Common myeloid progenitor, CD34-positive (primary cell): ENCODE data around the gene METTL1.
A peak's percentile ranks its signal among the peaks of the same experiment; 100 is the strongest.

Experiments used
- CTCF ChIA-PET: fragments of 350-600 bp; sonication (Branson Sonifier 250); formaldehyde crosslinking; loops from one replicate; lab custom pipeline; 2021; ENCODE audit warnings: antibody characterized with exemption; lab: Charles Lee
- POLR2A ChIA-PET: fragments of 350-600 bp; sonication (Branson Sonifier 250); formaldehyde crosslinking; loops from one replicate; lab custom pipeline; 2021; ENCODE audit warnings: antibody characterized with exemption; lab: Charles Lee
- DNase-seq, 3 donors: peaks; one replicate each; pipeline versions ENCODE4 v3.0.0 to v3.0.0-alpha.2; 2013
- H3K27ac ChIP-seq, 2 experiments: 1 replicate in 1 of 2; 2 replicates in 1 of 2; pipeline ENCODE4 v1.7.0; 2013; ENCODE audit warnings: inconsistent platforms in 2 of 2, low read length in 2 of 2, mild to moderate bottlenecking in 2 of 2, low read depth in 1 of 2, moderate library complexity in 1 of 2; ENCODE audit not compliant: severe bottlenecking in 2 of 2, insufficient read depth in 1 of 2, poor library complexity in 1 of 2
- H3K27me3 ChIP-seq, 5 experiments: replicated peaks in 2 of 5; 1 replicate in 3 of 5; 2 replicates in 2 of 5; pipeline versions ENCODE4 v1.6.1 to v1.7.0; 2013; ENCODE audit warnings: low read length in 4 of 5, mild to moderate bottlenecking in 2 of 5, moderate library complexity in 2 of 5, inconsistent platforms in 1 of 5; ENCODE audit not compliant: insufficient read depth in 5 of 5, control insufficient read depth in 4 of 5
- H3K36me3 ChIP-seq, 4 experiments: 1 replicate in 2 of 4; 2 replicates in 2 of 4; pipeline versions ENCODE4 v1.6.1 to v1.7.0; 2013; ENCODE audit warnings: low read length in 3 of 4, control low read depth in 1 of 4, mild to moderate bottlenecking in 1 of 4; ENCODE audit not compliant: control insufficient read depth in 4 of 4, insufficient read depth in 4 of 4
- H3K4me1 ChIP-seq, 4 experiments: 1 replicate in 3 of 4; 2 replicates in 1 of 4; pipeline versions ENCODE4 v1.6.1 to v1.7.1; 2013; ENCODE audit warnings: low read length in 3 of 4, mild to moderate bottlenecking in 3 of 4, control low read depth in 1 of 4, inconsistent platforms in 1 of 4, moderate library complexity in 1 of 4; ENCODE audit not compliant: control insufficient read depth in 4 of 4, insufficient read depth in 4 of 4; ENCODE audit errors: control extremely low read depth in 1 of 4
- H3K4me3 ChIP-seq, 7 experiments: 1 replicate in 4 of 7; 2 replicates in 3 of 7; pipeline versions ENCODE4 v1.5.1 to v1.7.0; 2013; ENCODE audit warnings: mild to moderate bottlenecking in 7 of 7, low read length in 6 of 7, moderate library complexity in 6 of 7, inconsistent platforms in 2 of 7, low read depth in 2 of 7, control low read depth in 1 of 7; ENCODE audit not compliant: insufficient read depth in 4 of 7, control insufficient read depth in 1 of 7; ENCODE audit errors: extremely low read depth in 1 of 7
- H3K9me3 ChIP-seq, 5 experiments: 1 replicate in 4 of 5; 2 replicates in 1 of 5; pipeline versions ENCODE4 v1.6.1 to v1.7.1; 2013; ENCODE audit warnings: low read length in 4 of 5, mild to moderate bottlenecking in 2 of 5, inconsistent platforms in 1 of 5, low read depth in 1 of 5, moderate library complexity in 1 of 5; ENCODE audit not compliant: control insufficient read depth in 4 of 5, insufficient read depth in 2 of 5; ENCODE audit errors: control extremely low read depth in 1 of 5
- WGBS: methylation state at CpG from one replicate; pipeline ENCODE4 v1.1.5; 2013; ENCODE audit not compliant: insufficient coverage; 5-methylcytosine and 5-hydroxymethylcytosine counted together

METTL1 gene

DNA sequence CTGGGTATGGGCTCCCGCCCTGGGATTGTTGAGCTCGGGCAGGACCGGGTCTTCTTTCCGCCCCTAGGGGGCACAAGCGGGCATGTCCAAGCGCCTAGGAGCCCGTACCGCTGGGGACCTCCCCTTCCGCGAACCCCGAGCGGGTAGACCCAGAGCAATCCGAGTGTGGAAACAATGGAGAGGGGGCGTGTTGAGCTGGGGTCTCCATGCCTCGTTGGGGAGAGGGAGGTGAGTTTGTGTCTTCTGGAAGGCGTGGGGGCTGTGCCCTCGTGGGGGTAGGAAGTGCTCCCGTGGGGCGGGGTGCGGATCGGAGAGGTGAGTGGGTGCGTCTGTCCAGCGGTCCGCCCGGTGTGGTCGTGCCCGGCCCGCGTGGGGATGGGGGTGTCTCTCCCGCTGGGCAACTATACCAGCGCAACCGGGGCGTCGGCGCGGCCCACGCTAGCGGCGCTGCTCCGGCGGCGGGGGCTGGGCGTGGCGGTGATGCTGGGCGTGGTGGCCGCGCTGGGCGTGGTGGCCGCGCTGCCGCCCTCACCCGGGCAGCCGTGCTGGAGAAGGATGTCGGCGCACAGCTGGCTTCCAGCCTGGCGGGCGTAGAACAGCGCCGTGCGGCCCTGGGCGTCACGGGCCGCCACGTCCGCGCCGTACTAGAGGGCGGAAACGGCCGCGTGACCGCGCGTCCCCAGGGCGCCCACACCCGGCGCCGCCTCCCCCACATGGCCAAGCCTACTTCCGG, 45.6 kb downstream of the METTL1 start:
- Histone ChIP-seq H3K4me3 (peak overlapping the region in 1 of 7 experiments; percentile 43), H3K36me3 (peaks cover 9 to 82% (median 51%) of the 10 kb centered on the region in 4 experiments), H3K27me3 (no peaks in the 10 kb centered on the region), H3K9me3 (no peaks in the 10 kb centered on the region), H3K4me1 (peaks cover 0 to 2% (median 0%) of the 10 kb centered on the region in 4 experiments), H3K27ac (no peak overlapping the region)
- ChIA-PET POLR2A (no interaction called here), CTCF (interaction anchor here (1.0 to 2.7 kb wide), 3 partner anchors 13 to 145 kb away, joined by 3 to 11 read pairs (median 10); partner anchors contain the start of gene AGAP2)
- peak; percentile 22 to 65 (median 62) for DNase-seq
- WGBS, result 93% methylated on average over 50 of the region's 79 CpGs

DNA sequence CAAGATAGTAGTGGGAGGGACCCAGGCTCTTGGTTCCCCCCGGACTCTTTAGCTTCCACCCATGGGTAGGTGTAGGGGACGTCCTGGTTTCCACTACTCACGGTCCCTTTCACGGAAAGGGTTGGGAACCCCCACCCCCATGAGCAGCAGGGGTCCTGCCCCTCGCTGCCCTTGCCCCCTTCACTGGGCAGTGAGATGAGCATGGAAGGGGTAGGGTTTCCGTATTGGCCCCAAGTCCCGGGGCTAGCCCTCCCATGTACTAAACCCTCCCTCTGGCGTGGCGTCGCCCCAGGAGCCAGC, 46.1 kb downstream of the METTL1 start:
- no peaks in the 10 kb centered on the region for H3K27me3 ChIP-seq
- H3K36me3 ChIP-seq, result peaks cover 13 to 82% (median 49%) of the 10 kb centered on the region in 4 experiments
- no peak overlapping the region for H3K4me3 ChIP-seq
- no peak overlapping the region for H3K27ac ChIP-seq
- WGBS, result 92% methylated on average over 8 of the region's 10 CpGs
- no peaks in the 10 kb centered on the region for H3K9me3 ChIP-seq
- DNase-seq, result no peak
- H3K4me1 ChIP-seq, result peaks cover 0 to 2% (median 0%) of the 10 kb centered on the region in 4 experiments
- ChIA-PET CTCF (interaction anchor here (1.0 to 2.7 kb wide), 3 partner anchors 13 to 145 kb away, joined by 3 to 11 read pairs (median 10); partner anchors contain the start of gene AGAP2), POLR2A (no interaction called here)

DNA sequence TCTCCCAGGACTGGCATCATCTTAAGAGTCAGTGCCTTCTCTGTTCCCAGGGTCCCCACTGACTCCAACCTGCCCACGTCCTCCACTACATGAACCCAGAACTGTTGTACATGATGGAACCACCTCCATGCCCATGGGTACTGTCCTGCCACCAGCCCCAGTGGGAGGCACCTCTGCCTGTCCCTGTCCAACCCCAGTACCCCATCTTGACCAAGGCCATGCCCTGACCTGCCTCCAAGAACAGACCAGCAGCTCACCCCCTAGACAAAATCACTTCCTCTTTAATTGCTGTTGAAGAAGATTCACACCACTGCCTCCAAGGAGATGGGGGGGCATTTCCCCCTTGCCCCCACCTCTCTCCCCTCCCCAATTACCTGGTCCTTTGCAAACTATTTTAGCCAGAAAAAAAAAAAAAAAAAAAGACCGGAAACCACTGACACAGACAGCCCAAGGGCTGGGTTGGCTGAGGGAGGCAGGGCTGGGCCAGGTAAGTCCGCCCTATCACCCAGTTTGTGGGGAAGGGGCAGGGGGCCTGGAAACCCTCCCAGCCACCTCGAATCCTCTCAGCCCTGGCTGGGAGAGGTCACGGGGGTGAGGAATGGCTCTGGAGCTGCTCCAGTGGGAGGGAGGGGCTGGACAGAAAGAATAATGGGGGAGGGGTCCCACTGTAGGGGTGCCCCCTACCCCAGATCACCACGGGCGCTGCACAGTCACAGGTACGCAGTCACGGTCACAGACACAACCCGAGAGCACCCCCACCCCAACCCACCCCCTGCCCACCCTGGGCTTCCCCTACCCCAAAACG, 46.8 kb downstream of the METTL1 start:
- H3K9me3 ChIP-seq, result no peaks in the 10 kb centered on the region
- CTCF ChIA-PET, result interaction anchor here (0.8 to 2.7 kb wide), 7 partner anchors 8 to 32 kb away, joined by 3 to 11 read pairs (median 3); partner anchors contain the start of gene AGAP2
- H3K4me1 ChIP-seq, result peaks cover 0 to 2% (median 0%) of the 10 kb centered on the region in 4 experiments
- no peaks in the 10 kb centered on the region for H3K27me3 ChIP-seq
- 100% methylated on average over 2 of the region's 11 CpGs for WGBS
- peaks cover 10 to 82% (median 48%) of the 10 kb centered on the region in 4 experiments for H3K36me3 ChIP-seq
- no peak overlapping the region for H3K4me3 ChIP-seq
- no peak for DNase-seq
- H3K27ac ChIP-seq, result no peak overlapping the region
- POLR2A ChIA-PET, result no interaction called here

DNA sequence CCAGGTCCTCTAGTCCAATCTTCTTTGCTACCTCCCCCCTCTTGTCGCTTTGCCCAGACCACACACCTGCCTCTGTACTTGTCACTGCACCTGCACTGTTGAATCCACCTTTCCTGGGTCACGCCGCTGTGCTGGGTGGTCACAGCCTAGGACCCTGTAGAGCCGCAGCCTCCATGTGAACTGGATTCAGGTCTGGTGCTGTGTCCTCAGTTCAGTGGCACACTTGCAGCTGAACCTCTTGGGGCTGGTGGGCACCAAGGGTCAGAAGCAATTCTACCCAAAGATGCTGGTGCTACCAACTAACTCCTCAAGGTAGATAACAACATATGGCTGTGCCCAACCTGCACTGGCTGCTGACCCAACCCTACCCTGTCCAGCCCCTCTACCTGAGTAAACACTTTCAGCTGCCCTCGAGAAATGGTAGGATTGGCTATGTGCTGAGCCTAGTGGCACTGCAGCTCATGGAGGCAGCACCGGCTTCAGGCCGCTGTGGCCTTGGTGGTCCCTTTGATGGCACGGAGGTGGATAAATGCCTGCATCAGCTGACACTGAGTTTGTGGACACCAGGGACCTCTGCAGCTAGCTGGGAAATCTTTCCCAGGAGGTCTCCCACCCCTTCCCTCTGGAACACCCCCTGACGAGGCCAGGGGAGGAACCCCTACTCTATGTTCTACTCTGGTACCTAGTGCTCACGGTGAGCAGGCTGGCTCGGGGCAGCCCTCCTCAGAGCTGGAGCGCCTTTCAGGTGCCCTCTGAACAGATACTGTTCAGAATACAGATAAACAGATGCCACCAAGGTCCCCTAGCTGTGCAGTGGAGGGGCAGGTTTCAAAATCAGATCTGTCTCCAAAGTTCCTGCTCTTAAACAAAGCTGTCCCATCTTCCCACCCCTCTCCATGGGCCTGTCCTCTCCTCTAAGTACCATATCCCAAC, 47.6 kb downstream of the METTL1 start:
- peaks cover 0 to 2% (median 0%) of the 10 kb centered on the region in 4 experiments for H3K4me1 ChIP-seq
- no peaks in the 10 kb centered on the region for H3K27me3 ChIP-seq
- ChIA-PET CTCF (interaction anchor here (0.8 to 1.3 kb wide), 5 partner anchors 9 to 31 kb away, joined by 3 to 4 read pairs (median 3); no protein-coding TSS in a partner anchor), POLR2A (no interaction called here)
- no peak overlapping the region for H3K27ac ChIP-seq
- no peak overlapping the region for H3K4me3 ChIP-seq
- H3K36me3 ChIP-seq, result peaks cover 9 to 82% (median 48%) of the 10 kb centered on the region in 4 experiments
- 97% methylated on average over 12 of the region's 12 CpGs for WGBS
- DNase-seq, result no peak
- H3K9me3 ChIP-seq, result no peaks in the 10 kb centered on the region

DNA sequence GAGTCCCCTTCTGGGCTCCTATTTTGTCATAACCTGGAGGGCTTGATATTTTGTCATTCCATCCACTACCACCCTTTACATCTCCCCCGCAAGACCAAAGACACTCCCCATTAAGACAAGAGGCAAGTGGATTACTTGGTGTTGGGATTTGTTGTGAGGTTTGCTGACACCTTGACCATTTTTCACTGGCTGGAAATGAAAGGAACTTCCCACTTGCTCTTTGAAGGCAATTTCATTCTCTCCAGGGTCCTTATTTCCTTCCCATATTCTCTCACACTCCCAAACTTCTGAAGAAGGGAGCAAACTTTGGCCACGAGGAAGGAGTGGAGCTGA, 48.3 kb downstream of the METTL1 start:
- CTCF ChIA-PET, result interaction anchor here (1.0 to 1.3 kb wide), 6 partner anchors 9 to 142 kb away, joined by 3 to 4 read pairs (median 4); no protein-coding TSS in a partner anchor
- POLR2A ChIA-PET, result no interaction called here
- WGBS, result no CpG with 5 or more reads among the region's 2 CpGs
- no peak overlapping the region for H3K4me3 ChIP-seq
- H3K9me3 ChIP-seq, result no peaks in the 10 kb centered on the region
- peaks cover 12 to 85% (median 51%) of the 10 kb centered on the region in 4 experiments for H3K36me3 ChIP-seq
- H3K27me3 ChIP-seq, result no peaks in the 10 kb centered on the region
- peaks cover 0 to 2% (median 0%) of the 10 kb centered on the region in 4 experiments for H3K4me1 ChIP-seq
- DNase-seq, result no peak
- H3K27ac ChIP-seq, result no peak overlapping the region

DNA sequence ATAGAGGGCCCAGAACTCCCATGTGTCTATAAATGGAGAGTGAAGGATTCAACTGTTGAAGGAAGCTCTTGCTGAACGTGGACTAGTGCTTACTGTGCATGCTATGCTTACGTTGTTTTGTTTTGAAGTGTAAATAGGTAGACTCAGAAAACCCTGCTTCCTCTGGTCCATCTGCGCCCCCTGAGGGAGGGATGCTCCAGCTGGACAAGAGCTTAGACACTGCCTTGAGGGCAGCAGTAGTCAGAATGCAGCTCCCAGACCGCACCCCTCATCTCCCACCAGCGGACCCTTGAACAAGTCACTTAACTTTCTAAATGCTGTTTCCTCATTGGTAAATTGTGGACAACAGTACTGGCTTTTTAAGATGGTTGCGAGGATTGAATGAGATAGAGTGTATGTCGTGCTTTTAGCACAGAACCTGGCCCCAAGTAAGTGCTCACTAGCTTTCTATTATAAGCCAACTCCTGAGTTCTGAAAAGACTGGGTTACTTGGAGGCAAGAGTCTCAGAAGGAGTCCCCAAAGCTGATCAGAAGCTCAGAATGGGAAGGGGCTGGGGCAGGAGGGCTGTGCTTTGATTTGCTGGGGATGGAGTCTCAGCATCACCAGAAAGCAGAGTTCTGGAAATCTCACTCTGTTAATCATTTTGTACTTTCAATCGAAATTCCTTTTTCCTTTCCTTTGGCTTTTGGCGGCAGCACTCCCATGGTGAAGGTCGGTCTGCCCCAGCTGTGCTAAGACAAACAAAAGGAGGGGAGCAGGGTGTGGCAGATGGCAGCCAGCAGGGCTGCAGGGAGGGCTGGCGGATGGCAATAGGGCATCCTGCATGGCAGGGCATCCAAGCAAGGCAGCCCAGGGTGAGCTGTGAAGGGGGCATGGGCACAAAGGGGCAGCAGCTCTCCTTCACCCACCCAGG, 48.9 kb downstream of the METTL1 start:
- DNase-seq, result no peak
- ChIA-PET CTCF (interaction anchor here (0.9 to 1.3 kb wide), 5 partner anchors 10 to 142 kb away, joined by 3 to 4 read pairs (median 4); no protein-coding TSS in a partner anchor), POLR2A (interaction anchor here (0.8 kb wide), 1 partner anchor 10 kb away, joined by 3 read pairs; no protein-coding TSS in a partner anchor)
- 80% methylated on average over 6 of the region's 11 CpGs for WGBS
- H3K4me3 ChIP-seq, result no peak overlapping the region
- H3K4me1 ChIP-seq, result peaks cover 0 to 2% (median 0%) of the 10 kb centered on the region in 4 experiments
- H3K36me3 ChIP-seq, result peaks cover 15 to 85% (median 54%) of the 10 kb centered on the region in 4 experiments
- H3K27ac ChIP-seq, result no peak overlapping the region
- no peaks in the 10 kb centered on the region for H3K27me3 ChIP-seq
- H3K9me3 ChIP-seq, result no peaks in the 10 kb centered on the region
